HL-60 (cell line): Measurements from ENCODE around the gene PHF24.

ENCODE experiments used
- DNase-seq, 2 experiments: peaks; one replicate each; pipeline ENCODE4 v3.0.0-alpha.2; 2010 to 2020; ENCODE audit warnings: low read depth in 1 of 2, low spot score in 1 of 2
- H3K27ac ChIP-seq: fragments of 250-450 bp; sonication (Bioruptor Pico); replicated peaks from 2 replicates; pipeline ENCODE4 v1.5.1; 2020; ENCODE audit warnings: mild to moderate bottlenecking, moderate library complexity
- H3K27me3 ChIP-seq: fragments of 250-450 bp; sonication (Bioruptor Pico); 2 replicates; pipeline ENCODE4 v1.5.1; 2021; ENCODE audit warnings: mild to moderate bottlenecking, moderate library complexity; ENCODE audit not compliant: insufficient read depth, poor library complexity, severe bottlenecking
- H3K4me3 ChIP-seq: replicated peaks from 2 replicates; pipeline ENCODE4 v1.5.1; 2011; ENCODE audit warnings: mild to moderate bottlenecking, control low read depth, low read length; ENCODE audit not compliant: insufficient read depth
- CTCF ChIP-seq: IDR thresholded peaks from one replicate; pipeline ENCODE4 v1.5.1; 2011; ENCODE audit warnings: low read length, control low read depth, inconsistent platforms; ENCODE audit not compliant: insufficient read depth
- GABPA ChIP-seq: IDR thresholded peaks from 2 replicates; pipeline ENCODE4 v1.6.1; 2012; ENCODE audit warnings: low read depth
- POLR2AphosphoS5 ChIP-seq: IDR thresholded peaks from 2 replicates; pipeline ENCODE4 v1.6.1; 2012; ENCODE audit warnings: low read depth
- REST ChIP-seq: IDR thresholded peaks from 2 replicates; pipeline ENCODE4 v1.6.1; 2012; ENCODE audit warnings: low read depth; ENCODE audit not compliant: insufficient replicate concordance
- SPI1 ChIP-seq: IDR thresholded peaks from 2 replicates; pipeline ENCODE4 v1.6.1; 2012; ENCODE audit warnings: low read depth, mild to moderate bottlenecking, borderline replicate concordance

The PHF24 gene

GRCh38 chr9:34961574-34962490 lies 3.7 kb downstream of the PHF24 start:
- Histone ChIP-seq H3K4me3 (no peak overlapping the region), H3K27ac (no peak overlapping the region), H3K27me3 (peaks cover 26% of the 10 kb centered on the region)
- DNase-seq = no peak
- no peak for TF ChIP-seq POLR2AphosphoS5
- TF ChIP-seq CTCF = no peak
- no peak for TF ChIP-seq GABPA
- no peak for TF ChIP-seq REST
- TF ChIP-seq SPI1 = no peak

- TF ChIP-seq CTCF (no peak), SPI1 (no peak), REST (no peak), POLR2AphosphoS5 (no peak), GABPA (no peak)
- Histone ChIP-seq H3K27me3 (peaks cover 24% of the 10 kb centered on the region), H3K27ac (no peak overlapping the region), H3K4me3 (no peak overlapping the region)
- DNase-seq = no peak
Measured at GRCh38 chr9:34962546-34962945, 4.5 kb downstream of the PHF24 start.

GRCh38 chr9:34963552-34963951 lies 5.5 kb downstream of the PHF24 start:
- Histone ChIP-seq H3K4me3 (no peak overlapping the region), H3K27me3 (peaks cover 22% of the 10 kb centered on the region), H3K27ac (no peak overlapping the region)
- no peak for DNase-seq
- TF ChIP-seq REST = no peak
